K562 (cell line): ENCODE measurements around the gene COP1.

Experiments
- CHD2 ChIP-seq: IDR thresholded peaks from 2 replicates; pipeline ENCODE4 v1.6.1; 2011; ENCODE audit warnings: low read depth, low read length
- PTTG1 ChIP-seq: fragments of 450-650 bp; IDR thresholded peaks from 2 replicates; pipeline ENCODE4 v1.6.1; 2016; ENCODE audit warnings: low read depth, mild to moderate bottlenecking, missing genetic modification characterization, missing compliant biosample characterization
- ZBTB2 ChIP-seq: fragments of 450-650 bp; IDR thresholded peaks from 2 replicates; pipeline ENCODE4 v1.6.1; 2016; ENCODE audit warnings: antibody characterized with exemption
- ZNF830 ChIP-seq: fragments of 250-450 bp; sonication (Bioruptor Pico); IDR thresholded peaks from 2 replicates; pipeline ENCODE4 v1.5.0; 2021; ENCODE audit warnings: mild to moderate bottlenecking

- no peak for TF ChIP-seq ZBTB2
- no peak for TF ChIP-seq PTTG1 (tag)
- no peak for TF ChIP-seq ZNF830 (CRISPR knock-in tag)
- TF ChIP-seq CHD2: no peak
These were observed 273.3 kb downstream of the COP1 start for GRCh38 chr1:175933801-175934200.
